Mesendoderm (in vitro differentiated cells): ENCODE data around the gene AARS1.
A peak's percentile ranks its signal among the peaks of the same experiment; 100 is the strongest.

ENCODE experiments used
- DNase-seq: peaks from one replicate; pipeline ENCODE4 v3.0.0; 2013
- H2AK5ac ChIP-seq: 2 replicates; pipeline ENCODE4 v1.6.1; 2013; ENCODE audit warnings: low read length, inconsistent platforms
- H2BK120ac ChIP-seq: 2 replicates; pipeline ENCODE4 v1.6.1; 2013; ENCODE audit warnings: low read depth, mild to moderate bottlenecking, low read length, moderate library complexity, mixed read lengths
- H2BK15ac ChIP-seq: replicated peaks from 2 replicates; pipeline ENCODE4 v1.6.1; 2013; ENCODE audit warnings: low read depth, mild to moderate bottlenecking, moderate library complexity
- H2BK5ac ChIP-seq: 2 replicates; pipeline ENCODE4 v1.6.1; 2013; ENCODE audit warnings: low read length, inconsistent platforms
- H3K18ac ChIP-seq: 2 replicates; pipeline ENCODE4 v1.6.1; 2013; ENCODE audit warnings: mild to moderate bottlenecking, low read length, mixed read lengths
- H3K23ac ChIP-seq: one replicate; pipeline ENCODE4 v1.6.1; 2013; ENCODE audit warnings: low read length
- H3K27ac ChIP-seq: 2 replicates; pipeline ENCODE4 v1.5.1; 2013; ENCODE audit warnings: low read depth, mild to moderate bottlenecking, inconsistent platforms, low read length, moderate library complexity
- H3K27me3 ChIP-seq: 2 replicates; pipeline ENCODE4 v1.6.1; 2013; ENCODE audit warnings: low read length, control low read depth, mild to moderate bottlenecking, inconsistent platforms; ENCODE audit not compliant: insufficient read depth, poor library complexity
- H3K36me3 ChIP-seq: 2 replicates; pipeline ENCODE4 v1.6.1; 2013; ENCODE audit warnings: low read length, inconsistent platforms; ENCODE audit not compliant: control insufficient read depth, insufficient read depth
- H3K4ac ChIP-seq: one replicate; pipeline ENCODE4 v1.6.1; 2013; ENCODE audit warnings: low read depth, mild to moderate bottlenecking, low read length, moderate library complexity
- H3K4me1 ChIP-seq: 2 replicates; pipeline ENCODE4 v1.6.1; 2013; ENCODE audit warnings: low read depth, low read length, inconsistent platforms; ENCODE audit not compliant: control insufficient read depth
- H3K4me2 ChIP-seq: 2 replicates; pipeline ENCODE4 v1.6.1; 2013; ENCODE audit warnings: low read length
- H3K4me3 ChIP-seq: 2 replicates; pipeline ENCODE4 v1.5.1; 2013; ENCODE audit warnings: mild to moderate bottlenecking, low read length
- H3K56ac ChIP-seq: one replicate; pipeline ENCODE4 v1.6.1; 2013; ENCODE audit warnings: low read length
- H3K79me1 ChIP-seq: 2 replicates; pipeline ENCODE4 v1.6.1; 2013; ENCODE audit warnings: low read length, inconsistent platforms
- H3K79me2 ChIP-seq: 2 replicates; pipeline ENCODE4 v1.6.1; 2013; ENCODE audit warnings: mild to moderate bottlenecking, low read length; ENCODE audit not compliant: control insufficient read depth, insufficient read depth
- H3K9ac ChIP-seq: 2 replicates; pipeline ENCODE4 v1.6.1; 2013; ENCODE audit warnings: low read length, inconsistent platforms
- H4K5ac ChIP-seq: one replicate; pipeline ENCODE4 v1.6.1; 2013; ENCODE audit warnings: low read length
- H4K8ac ChIP-seq: one replicate; pipeline ENCODE4 v1.6.1; 2013; ENCODE audit warnings: low read depth, mild to moderate bottlenecking, control low read depth, low read length, moderate library complexity
- WGBS: extraction: QIAGEN DNeasy Blood & Tissue Kit; methylation state at CpG from one replicate; pipeline ENCODE4 v1.1.7; 2013; ENCODE audit warnings: low lambda C conversion rate, missing lambda C conversion rate; ENCODE audit not compliant: insufficient coverage; ENCODE audit errors: extremely low coverage; 5-methylcytosine and 5-hydroxymethylcytosine counted together

AARS1 gene

GRCh38 chr16:70255574-70255973 is 33.7 kb downstream of the AARS1 start:
- Histone ChIP-seq H2BK15ac (no peak overlapping the region), H3K79me1 (no peaks in the 10 kb centered on the region), H3K79me2 (peaks cover 7% of the 10 kb centered on the region), H3K36me3 (peaks cover 45% of the 10 kb centered on the region), H3K4me1 (no peaks in the 10 kb centered on the region), H3K27ac (no peak overlapping the region), H2BK5ac (no peak overlapping the region), H4K8ac (no peak overlapping the region), H2BK120ac (no peak overlapping the region), H2AK5ac (no peak overlapping the region), H3K4ac (no peak overlapping the region), H3K56ac (no peak overlapping the region), H3K4me3 (no peak overlapping the region), H4K5ac (no peak overlapping the region), H3K23ac (no peak overlapping the region), H3K4me2 (no peak overlapping the region), H3K18ac (no peak overlapping the region), H3K27me3 (no peaks in the 10 kb centered on the region), H3K9ac (no peak overlapping the region)
- no peak for DNase-seq
- no CpG with 5 or more reads among the region's 9 CpGs for WGBS

- no peak overlapping the region for H3K4ac ChIP-seq
- H2BK5ac ChIP-seq: no peak overlapping the region
- H3K18ac ChIP-seq: no peak overlapping the region
- no CpG with 5 or more reads among the region's 12 CpGs for WGBS
- DNase-seq: no peak
- H3K56ac ChIP-seq: no peak overlapping the region
- H3K27me3 ChIP-seq: no peaks in the 10 kb centered on the region
- H3K4me2 ChIP-seq: no peak overlapping the region
- no peak overlapping the region for H2BK15ac ChIP-seq
- H3K27ac ChIP-seq: no peak overlapping the region
- no peak overlapping the region for H4K8ac ChIP-seq
- peaks cover 10% of the 10 kb centered on the region for H3K79me2 ChIP-seq
- no peak overlapping the region for H3K9ac ChIP-seq
- H4K5ac ChIP-seq: no peak overlapping the region
- no peak overlapping the region for H3K23ac ChIP-seq
- H3K4me3 ChIP-seq: no peak overlapping the region
- no peak overlapping the region for H2BK120ac ChIP-seq
- no peaks in the 10 kb centered on the region for H3K4me1 ChIP-seq
- no peak overlapping the region for H2AK5ac ChIP-seq
- H3K36me3 ChIP-seq: peaks cover 40% of the 10 kb centered on the region
- no peaks in the 10 kb centered on the region for H3K79me1 ChIP-seq
Observed at GRCh38 chr16:70254965-70255286, 34.4 kb downstream of the AARS1 start.

- no peak for DNase-seq
- no peak overlapping the region for H3K4ac ChIP-seq
Observed at GRCh38 chr16:70254180-70254964, 34.9 kb downstream of the AARS1 start.

GRCh38 chr16:70253291-70254106 is 35.8 kb downstream of the AARS1 start:
- peak; percentile 76 for DNase-seq
- Histone ChIP-seq H2BK5ac (no peak overlapping the region), H3K4ac (no peak overlapping the region), H2AK5ac (no peak overlapping the region), H3K27me3 (no peaks in the 10 kb centered on the region), H3K4me1 (no peaks in the 10 kb centered on the region), H2BK15ac (no peak overlapping the region), H3K18ac (no peak overlapping the region), H3K4me2 (no peak overlapping the region), H3K79me2 (peaks cover 14% of the 10 kb centered on the region), H3K27ac (no peak overlapping the region), H3K36me3 (peaks cover 33% of the 10 kb centered on the region), H4K5ac (no peak overlapping the region), H3K4me3 (no peak overlapping the region), H3K23ac (no peak overlapping the region), H3K9ac (no peak overlapping the region), H4K8ac (no peak overlapping the region), H3K79me1 (no peaks in the 10 kb centered on the region), H2BK120ac (no peak overlapping the region), H3K56ac (no peak overlapping the region)
- no CpG with 5 or more reads among the region's 16 CpGs for WGBS

More at GRCh38 chr16:70254180-70254964, 34.9 kb downstream of the AARS1 start:
- Histone ChIP-seq H3K27ac (peak overlapping the region; percentile 36), H3K4me2 (no peak overlapping the region), H2BK120ac (no peak overlapping the region), H3K27me3 (no peaks in the 10 kb centered on the region), H3K4me3 (no peak overlapping the region), H3K56ac (no peak overlapping the region), H2BK15ac (no peak overlapping the region), H2BK5ac (no peak overlapping the region), H3K9ac (no peak overlapping the region), H4K8ac (no peak overlapping the region), H3K36me3 (peaks cover 40% of the 10 kb centered on the region), H2AK5ac (no peak overlapping the region), H3K79me1 (no peaks in the 10 kb centered on the region), H3K23ac (no peak overlapping the region), H3K4me1 (no peaks in the 10 kb centered on the region), H4K5ac (no peak overlapping the region), H3K18ac (no peak overlapping the region), H3K79me2 (peaks cover 13% of the 10 kb centered on the region)
- WGBS: no CpG with 5 or more reads among the region's 9 CpGs

- H2AK5ac ChIP-seq: no peak overlapping the region
- no peak overlapping the region for H2BK120ac ChIP-seq
- H2BK5ac ChIP-seq: no peak overlapping the region
- H3K36me3 ChIP-seq: peaks cover 28% of the 10 kb centered on the region
- no peaks in the 10 kb centered on the region for H3K79me1 ChIP-seq
- no peak overlapping the region for H3K4me2 ChIP-seq
- no peaks in the 10 kb centered on the region for H3K27me3 ChIP-seq
- H3K9ac ChIP-seq: no peak overlapping the region
- no peak overlapping the region for H3K18ac ChIP-seq
- no peak overlapping the region for H3K56ac ChIP-seq
- H3K27ac ChIP-seq: no peak overlapping the region
- peaks cover 14% of the 10 kb centered on the region for H3K79me2 ChIP-seq
- H3K4me1 ChIP-seq: no peaks in the 10 kb centered on the region
- no peak overlapping the region for H3K4ac ChIP-seq
- no CpG with 5 or more reads among the region's 21 CpGs for WGBS
- H4K5ac ChIP-seq: no peak overlapping the region
- no peak overlapping the region for H2BK15ac ChIP-seq
- no peak overlapping the region for H4K8ac ChIP-seq
- no peak overlapping the region for H3K23ac ChIP-seq
- peak; percentile 60 for DNase-seq
- H3K4me3 ChIP-seq: no peak overlapping the region
Observed at GRCh38 chr16:70252355-70252988, 36.8 kb downstream of the AARS1 start.
